HepG2 (cell line): ENCODE measurements around the gene CNTN4.

ENCODE experiments used
- FOXM1 ChIP-seq: sonication (generic); formaldehyde crosslinking; IDR thresholded peaks from 2 replicates; pipeline ENCODE4 v1.5.0; 2020; ENCODE audit warnings: missing genetic modification reagents
- GTF2F1 ChIP-seq: fragments of 150-350 bp; IDR thresholded peaks from 2 replicates; pipeline ENCODE4 v1.6.1; 2014; ENCODE audit warnings: low read length
- MEIS2 ChIP-seq: sonication (generic); formaldehyde crosslinking; IDR thresholded peaks from 2 replicates; pipeline ENCODE4 v1.9.0; 2021; ENCODE audit warnings: mild to moderate bottlenecking, missing genetic modification reagents
- ONECUT2 ChIP-seq: sonication (generic); formaldehyde crosslinking; IDR thresholded peaks from 2 replicates; pipeline ENCODE4 v1.4.0; 2020; ENCODE audit warnings: missing genetic modification reagents
- SETDB1 ChIP-seq: sonication (generic); formaldehyde crosslinking; IDR thresholded peaks from 2 replicates; pipeline ENCODE4 v1.5.1; 2020; ENCODE audit warnings: missing genetic modification reagents, mild to moderate bottlenecking, borderline replicate concordance
- TBP ChIP-seq: sonication (generic); formaldehyde crosslinking; IDR thresholded peaks from 2 replicates; pipeline ENCODE4 v1.5.0; 2020; ENCODE audit warnings: missing genetic modification reagents
- ZNF136 ChIP-seq: sonication (generic); formaldehyde crosslinking; IDR thresholded peaks from 2 replicates; pipeline ENCODE4 v1.8.1; 2022; ENCODE audit warnings: low read depth, mild to moderate bottlenecking, moderate library complexity, missing genetic modification reagents
- ZNF589 ChIP-seq: sonication (generic); formaldehyde crosslinking; conservative IDR thresholded peaks from 2 replicates; pipeline ENCODE4 v1.8.0; 2022; ENCODE audit warnings: mild to moderate bottlenecking, moderate library complexity, missing genetic modification reagents
- TF ChIP-seq, protein P1 (sequence below): sonication (generic); formaldehyde crosslinking; IDR thresholded peaks from 2 replicates; pipeline ENCODE4 v1.9.0; 2021; ENCODE audit warnings: missing genetic modification reagents, mild to moderate bottlenecking, borderline replicate concordance
- TF ChIP-seq, protein P2 (sequence below): sonication (generic); formaldehyde crosslinking; IDR thresholded peaks from 2 replicates; pipeline ENCODE4 v1.4.0; 2020; ENCODE audit warnings: missing genetic modification reagents, mild to moderate bottlenecking, borderline replicate concordance
- TF ChIP-seq, protein P3 (sequence below): sonication (generic); formaldehyde crosslinking; IDR thresholded peaks from 2 replicates; pipeline ENCODE4 v1.8.1; 2022; ENCODE audit warnings: mild to moderate bottlenecking, missing genetic modification reagents

DNA sequence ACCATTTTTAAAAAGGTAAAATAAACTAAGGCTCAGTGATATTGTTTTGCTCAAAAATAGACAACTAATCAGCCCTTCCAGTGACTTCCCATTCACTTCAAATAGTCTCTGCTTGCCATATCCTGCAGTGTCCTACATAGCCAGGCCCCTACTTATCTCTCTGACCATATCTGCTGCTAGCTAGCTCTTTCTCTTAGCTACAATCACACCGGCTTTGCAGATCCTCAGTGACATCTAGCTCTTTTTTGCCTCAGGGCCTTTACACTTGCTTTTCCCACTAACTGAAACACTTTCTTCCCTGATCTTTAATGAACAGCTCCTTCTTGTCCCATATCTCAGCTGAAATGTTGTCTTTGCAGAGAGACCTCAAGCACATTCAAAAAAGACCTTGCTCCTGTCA, 850.2 kb downstream of the CNTN4 start:
- TF ChIP-seq ONECUT2 = no peak
- no peak for TF ChIP-seq TBP (CRISPR knock-in tag)
- TF ChIP-seq, protein P1, sequence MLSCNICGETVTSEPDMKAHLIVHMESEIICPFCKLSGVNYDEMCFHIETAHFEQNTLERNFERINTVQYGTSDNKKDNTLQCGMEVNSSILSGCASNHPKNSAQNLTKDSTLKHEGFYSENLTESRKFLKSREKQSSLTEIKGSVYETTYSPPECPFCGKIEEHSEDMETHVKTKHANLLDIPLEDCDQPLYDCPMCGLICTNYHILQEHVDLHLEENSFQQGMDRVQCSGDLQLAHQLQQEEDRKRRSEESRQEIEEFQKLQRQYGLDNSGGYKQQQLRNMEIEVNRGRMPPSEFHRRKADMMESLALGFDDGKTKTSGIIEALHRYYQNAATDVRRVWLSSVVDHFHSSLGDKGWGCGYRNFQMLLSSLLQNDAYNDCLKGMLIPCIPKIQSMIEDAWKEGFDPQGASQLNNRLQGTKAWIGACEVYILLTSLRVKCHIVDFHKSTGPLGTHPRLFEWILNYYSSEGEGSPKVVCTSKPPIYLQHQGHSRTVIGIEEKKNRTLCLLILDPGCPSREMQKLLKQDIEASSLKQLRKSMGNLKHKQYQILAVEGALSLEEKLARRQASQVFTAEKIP (CRISPR knock-in tag) = no peak
- TF ChIP-seq, protein P2, sequence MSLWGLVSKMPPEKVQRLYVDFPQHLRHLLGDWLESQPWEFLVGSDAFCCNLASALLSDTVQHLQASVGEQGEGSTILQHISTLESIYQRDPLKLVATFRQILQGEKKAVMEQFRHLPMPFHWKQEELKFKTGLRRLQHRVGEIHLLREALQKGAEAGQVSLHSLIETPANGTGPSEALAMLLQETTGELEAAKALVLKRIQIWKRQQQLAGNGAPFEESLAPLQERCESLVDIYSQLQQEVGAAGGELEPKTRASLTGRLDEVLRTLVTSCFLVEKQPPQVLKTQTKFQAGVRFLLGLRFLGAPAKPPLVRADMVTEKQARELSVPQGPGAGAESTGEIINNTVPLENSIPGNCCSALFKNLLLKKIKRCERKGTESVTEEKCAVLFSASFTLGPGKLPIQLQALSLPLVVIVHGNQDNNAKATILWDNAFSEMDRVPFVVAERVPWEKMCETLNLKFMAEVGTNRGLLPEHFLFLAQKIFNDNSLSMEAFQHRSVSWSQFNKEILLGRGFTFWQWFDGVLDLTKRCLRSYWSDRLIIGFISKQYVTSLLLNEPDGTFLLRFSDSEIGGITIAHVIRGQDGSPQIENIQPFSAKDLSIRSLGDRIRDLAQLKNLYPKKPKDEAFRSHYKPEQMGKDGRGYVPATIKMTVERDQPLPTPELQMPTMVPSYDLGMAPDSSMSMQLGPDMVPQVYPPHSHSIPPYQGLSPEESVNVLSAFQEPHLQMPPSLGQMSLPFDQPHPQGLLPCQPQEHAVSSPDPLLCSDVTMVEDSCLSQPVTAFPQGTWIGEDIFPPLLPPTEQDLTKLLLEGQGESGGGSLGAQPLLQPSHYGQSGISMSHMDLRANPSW (CRISPR knock-in tag) = no peak
- no peak for TF ChIP-seq SETDB1 (CRISPR knock-in tag)
- TF ChIP-seq ZNF589 (CRISPR knock-in tag) = no peak
- TF ChIP-seq ZNF136 = no peak
- TF ChIP-seq MEIS2 (CRISPR knock-in tag) = no peak
- TF ChIP-seq, protein P3, sequence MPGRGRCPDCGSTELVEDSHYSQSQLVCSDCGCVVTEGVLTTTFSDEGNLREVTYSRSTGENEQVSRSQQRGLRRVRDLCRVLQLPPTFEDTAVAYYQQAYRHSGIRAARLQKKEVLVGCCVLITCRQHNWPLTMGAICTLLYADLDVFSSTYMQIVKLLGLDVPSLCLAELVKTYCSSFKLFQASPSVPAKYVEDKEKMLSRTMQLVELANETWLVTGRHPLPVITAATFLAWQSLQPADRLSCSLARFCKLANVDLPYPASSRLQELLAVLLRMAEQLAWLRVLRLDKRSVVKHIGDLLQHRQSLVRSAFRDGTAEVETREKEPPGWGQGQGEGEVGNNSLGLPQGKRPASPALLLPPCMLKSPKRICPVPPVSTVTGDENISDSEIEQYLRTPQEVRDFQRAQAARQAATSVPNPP (CRISPR knock-in tag) = no peak
- TF ChIP-seq GTF2F1 = no peak
- TF ChIP-seq FOXM1 (CRISPR knock-in tag) = no peak
